Peyer's patch (tissue), 4 donors: ENCODE data around the gene POPDC2. TPM values are rescaled to one million over a fixed set of nuclear protein-coding genes. Genes with fewer than 3 reads are reported as not detected.

Source experiments
- DNase-seq, 3 donors: peaks; one replicate each; pipeline ENCODE4 v3.0.0-alpha.2; 2017 to 2019
- H3K27ac ChIP-seq, 4 donors: fragments of 200-600 bp; sonication (generic); one replicate each; pipeline ENCODE4 v1.5.1; 2016 to 2019
- H3K27me3 ChIP-seq, 2 donors: fragments of 200-600 bp; sonication (generic); one replicate each; pipeline ENCODE4 v1.5.1; 2019
- H3K36me3 ChIP-seq, 3 donors: fragments of 200-600 bp; sonication (generic); one replicate each; pipeline ENCODE4 v1.5.1; 2016 to 2019
- H3K4me1 ChIP-seq, 4 donors: fragments of 200-600 bp; sonication (generic); one replicate each; pipeline ENCODE4 v1.5.1; 2016 to 2019
- H3K4me3 ChIP-seq, 4 donors: fragments of 200-600 bp; sonication (generic); 1 replicate in 3 of 4; 2 replicates in 1 of 4; pipeline ENCODE4 v1.5.1; 2016 to 2019; ENCODE audit warnings: mild to moderate bottlenecking in 1 of 4
- H3K9me3 ChIP-seq, 4 donors: fragments of 200-600 bp; sonication (generic); one replicate each; pipeline ENCODE4 v1.5.1; 2016 to 2019; ENCODE audit warnings: mild to moderate bottlenecking in 1 of 4
- CTCF ChIP-seq, 6 experiments: fragments of 450-650 bp in 4 of 6; fragments of 200-600 bp in 2 of 6; sonication (generic) in 1 of 6; IDR thresholded peaks; one replicate each; pipeline ENCODE4 v1.5.1; 2017 to 2019; ENCODE audit warnings: antibody characterized with exemption in 6 of 6, mild to moderate bottlenecking in 3 of 6, moderate library complexity in 1 of 6
- POLR2A ChIP-seq, 2 donors: fragments of 450-650 bp; IDR thresholded peaks; one replicate each; pipeline ENCODE4 v1.5.1; 2017; ENCODE audit warnings: antibody characterized with exemption in 2 of 2, mild to moderate bottlenecking in 2 of 2, moderate library complexity in 2 of 2
- total RNA-seq, 4 donors: library from RNA; depleted of rRNA; stranded (reverse); fragments of >200 nt; gene quantifications; one replicate each; pipeline ENCODE4 v1.1.0, GENCODE V29; 2016

POPDC2 gene
- total RNA-seq, 4 donors from 2014 or later: 3.0 to 8.3 (median 6.3) TPM

DNA sequence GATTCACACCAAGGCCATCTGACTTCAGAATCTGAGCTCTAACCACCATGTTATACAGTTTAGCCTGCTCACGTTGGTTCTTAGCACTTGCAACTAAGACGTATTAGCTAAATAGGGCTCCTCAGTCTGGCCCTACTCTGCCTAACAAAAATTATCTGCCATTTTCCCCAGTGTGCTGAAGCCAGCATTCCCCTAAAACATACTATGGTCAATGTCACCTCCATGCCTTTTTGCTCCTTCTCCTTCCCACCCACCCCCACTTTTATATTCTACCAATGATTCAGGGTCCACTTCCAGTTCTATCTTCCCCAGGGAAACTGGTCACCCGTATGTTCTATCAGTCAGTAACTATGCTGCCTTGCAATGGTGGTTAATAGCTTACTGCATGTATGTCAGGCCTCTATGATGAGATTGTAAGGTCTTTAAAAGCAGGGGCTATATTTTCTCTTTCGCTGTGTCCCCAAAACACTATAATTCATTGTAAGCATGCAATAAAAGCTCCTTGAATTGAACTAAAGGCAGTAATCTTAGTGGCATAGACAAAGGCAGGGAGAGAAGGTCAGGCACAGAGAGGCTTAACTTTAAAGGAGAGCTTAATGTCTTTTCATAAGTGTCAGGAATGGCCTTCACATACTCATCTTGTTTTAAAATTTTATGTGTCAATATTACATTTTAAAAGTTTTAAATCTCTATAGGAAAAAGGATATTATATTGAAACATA is 23.3 kb downstream of the POPDC2 start:
- no peak for DNase-seq
- no peaks in the 10 kb centered on the region for H3K27me3 ChIP-seq
- H3K4me3 ChIP-seq: no peak overlapping the region
- TF ChIP-seq POLR2A (IDR thresholded peaks at IDR 0.05) (no peak), CTCF (IDR thresholded peaks at IDR 0.05) (no peak)
- peak overlapping the region in 3 of 4 donors; percentile 37 to 80 (median 76) for H3K27ac ChIP-seq
- no peaks in the 10 kb centered on the region for H3K9me3 ChIP-seq
- no peaks in the 10 kb centered on the region for H3K4me1 ChIP-seq
- H3K36me3 ChIP-seq: no peaks in the 10 kb centered on the region

- Histone ChIP-seq H3K27me3 (no peaks in the 10 kb centered on the region), H3K4me1 (no peaks in the 10 kb centered on the region), H3K36me3 (no peaks in the 10 kb centered on the region), H3K9me3 (no peaks in the 10 kb centered on the region), H3K4me3 (no peak overlapping the region), H3K27ac (peak overlapping the region in 1 of 4 donors; percentile 37)
- TF ChIP-seq POLR2A (IDR thresholded peaks at IDR 0.05): no peak
- TF ChIP-seq CTCF (IDR thresholded peaks at IDR 0.05): no peak
- DNase-seq: no peak
Measured at GRCh38 chr3:119636249-119636648, 24.1 kb downstream of the POPDC2 start.

DNA sequence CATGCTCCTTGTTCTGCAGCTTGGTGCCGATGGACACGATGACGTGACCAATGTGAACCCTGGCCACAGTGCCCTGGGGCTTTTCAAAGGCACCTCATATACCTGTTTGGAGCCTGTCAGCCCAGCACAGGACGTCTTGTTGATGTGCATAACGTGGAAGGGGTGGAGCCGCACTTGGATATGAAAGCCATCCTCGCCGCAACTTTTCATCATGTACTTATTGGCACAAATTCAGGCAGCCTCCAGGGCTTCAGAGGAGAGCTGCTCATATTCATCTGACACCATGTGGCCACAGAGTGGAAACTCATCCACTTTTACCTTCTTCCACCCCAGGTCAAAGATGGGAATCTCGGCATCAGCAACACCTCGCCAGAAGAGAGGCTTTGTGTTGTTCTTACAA is 24.7 kb downstream of the POPDC2 start:
- Histone ChIP-seq H3K4me3 (no peak overlapping the region), H3K36me3 (no peaks in the 10 kb centered on the region), H3K9me3 (no peaks in the 10 kb centered on the region), H3K27me3 (no peaks in the 10 kb centered on the region), H3K27ac (no peak overlapping the region), H3K4me1 (no peaks in the 10 kb centered on the region)
- no peak for DNase-seq
- TF ChIP-seq CTCF (IDR thresholded peaks at IDR 0.05) (no peak), POLR2A (IDR thresholded peaks at IDR 0.05) (no peak)

DNA sequence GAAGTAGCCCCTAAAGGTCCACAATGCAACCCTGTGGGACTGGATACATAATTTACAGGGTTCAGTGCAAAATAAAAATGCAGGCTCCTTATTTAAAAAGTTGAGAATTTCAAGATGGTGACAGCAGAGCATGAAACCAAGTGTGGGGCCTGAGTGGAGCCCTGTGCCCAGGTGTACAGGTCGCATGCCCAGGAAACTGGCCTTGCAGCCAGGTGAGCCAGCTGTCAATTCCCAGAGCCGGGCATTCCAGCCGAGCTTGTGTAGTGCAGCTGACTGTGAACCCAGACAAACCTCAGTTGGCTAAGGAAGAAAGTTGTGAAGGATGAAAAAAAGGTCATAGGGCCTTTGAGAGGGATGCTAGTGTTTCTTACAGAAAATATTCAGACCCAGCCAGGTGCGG is 27.6 kb downstream of the POPDC2 start:
- Histone ChIP-seq H3K27ac (no peak overlapping the region), H3K27me3 (no peaks in the 10 kb centered on the region)

DNA sequence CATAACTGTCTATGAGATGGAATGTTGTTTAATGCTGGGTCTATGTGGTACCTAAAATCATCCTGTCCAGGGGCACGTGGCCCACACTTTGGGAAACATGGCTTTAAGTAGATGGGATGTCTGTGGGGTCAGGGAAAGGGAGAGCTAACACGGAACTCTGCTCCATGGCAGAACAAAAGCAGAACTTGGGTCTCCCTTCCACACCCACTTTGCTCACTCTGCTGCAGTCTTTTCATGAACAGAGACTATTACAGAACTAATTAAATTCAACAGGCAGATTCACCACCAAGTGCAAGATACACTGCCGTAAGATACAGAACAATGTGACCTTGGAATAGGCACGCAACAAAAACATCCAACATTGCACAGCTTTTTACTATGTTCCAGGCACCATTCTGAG is 28.2 kb downstream of the POPDC2 start:
- Histone ChIP-seq H3K27me3 (no peaks in the 10 kb centered on the region), H3K4me1 (peaks cover 0 to 7% (median 0%) of the 10 kb centered on the region in 4 donors), H3K4me3 (no peak overlapping the region), H3K36me3 (no peaks in the 10 kb centered on the region), H3K9me3 (no peaks in the 10 kb centered on the region), H3K27ac (no peak overlapping the region)
- no peak for TF ChIP-seq POLR2A (IDR thresholded peaks at IDR 0.05)
- no peak for TF ChIP-seq CTCF (IDR thresholded peaks at IDR 0.05)
- no peak for DNase-seq

More for the DNA sequence above, 27.6 kb downstream of the POPDC2 start:
- DNase-seq: no peak
- Histone ChIP-seq H3K9me3 (no peaks in the 10 kb centered on the region), H3K4me1 (peaks cover 0 to 7% (median 0%) of the 10 kb centered on the region in 4 donors), H3K4me3 (no peak overlapping the region), H3K36me3 (no peaks in the 10 kb centered on the region)
- TF ChIP-seq POLR2A (IDR thresholded peaks at IDR 0.05) (no peak), CTCF (IDR thresholded peaks at IDR 0.05) (no peak)
